Measurements from ENCODE around the gene MAP1LC3B.

MAP1LC3B gene

GRCh38 chr16:87391950-87392820 is at the start of gene MAP1LC3B:
TSS of gene MAP1LC3B (plus strand) at chr16:87392336. CDS start at chr16:87392428, 92 bp downstream.
- H3K36me3 ChIP-seq (ENCODE audit: control insufficient read depth, insufficient read depth, low read length) = no peaks in the 10 kb centered on the region
- TF ChIP-seq, protein P1, sequence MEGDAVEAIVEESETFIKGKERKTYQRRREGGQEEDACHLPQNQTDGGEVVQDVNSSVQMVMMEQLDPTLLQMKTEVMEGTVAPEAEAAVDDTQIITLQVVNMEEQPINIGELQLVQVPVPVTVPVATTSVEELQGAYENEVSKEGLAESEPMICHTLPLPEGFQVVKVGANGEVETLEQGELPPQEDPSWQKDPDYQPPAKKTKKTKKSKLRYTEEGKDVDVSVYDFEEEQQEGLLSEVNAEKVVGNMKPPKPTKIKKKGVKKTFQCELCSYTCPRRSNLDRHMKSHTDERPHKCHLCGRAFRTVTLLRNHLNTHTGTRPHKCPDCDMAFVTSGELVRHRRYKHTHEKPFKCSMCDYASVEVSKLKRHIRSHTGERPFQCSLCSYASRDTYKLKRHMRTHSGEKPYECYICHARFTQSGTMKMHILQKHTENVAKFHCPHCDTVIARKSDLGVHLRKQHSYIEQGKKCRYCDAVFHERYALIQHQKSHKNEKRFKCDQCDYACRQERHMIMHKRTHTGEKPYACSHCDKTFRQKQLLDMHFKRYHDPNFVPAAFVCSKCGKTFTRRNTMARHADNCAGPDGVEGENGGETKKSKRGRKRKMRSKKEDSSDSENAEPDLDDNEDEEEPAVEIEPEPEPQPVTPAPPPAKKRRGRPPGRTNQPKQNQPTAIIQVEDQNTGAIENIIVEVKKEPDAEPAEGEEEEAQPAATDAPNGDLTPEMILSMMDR (IDR thresholded peaks at IDR 0.05; ENCODE audit: insufficient read depth, low read length, poor library complexity, severe bottlenecking) = no peak
- no peaks in the 10 kb centered on the region for H3K27me3 ChIP-seq (replicated peaks; ENCODE audit: control insufficient read depth, insufficient read depth, low read length)
- peak within 1 kb of the TSS; percentile 80 for H3K4me3 ChIP-seq (replicated peaks; ENCODE audit: low read depth, low read length)
- DNase-seq (ENCODE audit: extremely low read depth, insufficient read length) = peak; percentile 99

DNA sequence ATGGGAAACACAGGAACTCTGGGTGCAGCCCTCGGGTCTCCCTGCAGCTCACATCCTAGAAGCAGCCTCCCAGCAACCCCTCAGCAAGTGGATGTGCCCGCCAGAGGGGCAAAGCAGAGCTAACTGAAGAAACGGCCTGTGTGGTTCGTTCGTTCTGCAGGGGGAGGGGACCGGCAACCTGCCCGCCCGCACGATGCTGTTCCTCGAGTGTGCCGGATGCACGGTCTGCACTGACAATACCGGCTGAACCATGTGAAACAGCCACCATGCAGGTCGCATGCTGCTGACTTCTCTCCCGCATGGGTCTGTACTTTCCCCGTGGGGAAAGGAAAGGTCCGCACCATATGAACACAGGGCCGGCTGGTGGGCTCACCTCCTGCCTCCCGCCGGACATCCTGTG is 49.6 kb upstream of the MAP1LC3B start:
- no peak for DNase-seq (ENCODE audit: extremely low read depth, insufficient read length)
- TF ChIP-seq, protein P1 (IDR thresholded peaks at IDR 0.05; ENCODE audit: insufficient read depth, low read length, poor library complexity, severe bottlenecking) = no peak
- peaks cover 23% of the 10 kb centered on the region for H3K36me3 ChIP-seq (ENCODE audit: control insufficient read depth, insufficient read depth, low read length)
- H3K27me3 ChIP-seq (replicated peaks; ENCODE audit: control insufficient read depth, insufficient read depth, low read length) = no peaks in the 10 kb centered on the region
- H3K4me3 ChIP-seq (replicated peaks; ENCODE audit: low read depth, low read length) = no peak overlapping the region

DNA sequence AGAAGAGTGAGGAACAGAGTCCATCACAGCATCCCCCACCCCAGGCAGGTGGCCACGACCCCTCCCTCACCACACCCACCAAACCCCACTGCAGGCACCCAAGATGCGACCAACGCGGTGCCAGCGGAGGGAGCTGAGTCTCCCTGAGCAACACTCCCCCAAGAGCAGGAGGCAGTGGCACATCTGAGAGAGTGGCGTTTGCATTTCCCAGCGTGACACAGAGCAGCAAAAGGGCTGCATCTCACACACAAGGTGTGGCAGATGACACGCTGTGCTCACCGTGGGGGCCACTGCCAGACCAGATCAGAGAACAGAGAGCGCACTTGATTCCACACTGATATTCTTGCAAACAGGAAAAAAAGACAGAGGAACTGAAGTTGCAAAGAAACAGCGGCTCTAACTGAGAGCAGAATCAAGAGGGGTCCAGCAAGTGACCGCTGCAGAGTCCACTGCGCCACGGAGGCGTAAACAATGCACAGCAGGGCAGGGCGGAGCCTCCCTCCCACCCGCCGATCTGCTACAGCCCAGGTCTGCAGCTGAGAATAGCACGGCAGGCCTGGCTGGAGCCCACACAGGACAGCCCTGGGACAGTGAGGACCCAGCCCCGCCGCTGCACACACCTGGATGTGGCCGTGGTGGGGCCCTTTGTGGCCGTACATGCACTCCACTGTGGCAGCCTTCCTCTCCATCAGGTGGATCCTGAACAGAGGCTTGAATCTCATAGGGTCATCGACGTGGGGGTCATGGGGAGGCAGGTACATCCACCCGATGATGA is 49.0 kb upstream of the MAP1LC3B start:
- DNase-seq (ENCODE audit: extremely low read depth, insufficient read length) = no peak
- H3K36me3 ChIP-seq (ENCODE audit: control insufficient read depth, insufficient read depth, low read length) = peaks cover 23% of the 10 kb centered on the region

GRCh38 chr16:87343753-87344050 is 48.4 kb upstream of the MAP1LC3B start:
- H3K27me3 ChIP-seq (replicated peaks; ENCODE audit: control insufficient read depth, insufficient read depth, low read length) = no peaks in the 10 kb centered on the region
- DNase-seq (ENCODE audit: extremely low read depth, insufficient read length) = no peak
- no peak overlapping the region for H3K4me3 ChIP-seq (replicated peaks; ENCODE audit: low read depth, low read length)
- H3K36me3 ChIP-seq (ENCODE audit: control insufficient read depth, insufficient read depth, low read length) = peaks cover 23% of the 10 kb centered on the region
- TF ChIP-seq, protein P1 (IDR thresholded peaks at IDR 0.05; ENCODE audit: insufficient read depth, low read length, poor library complexity, severe bottlenecking) = no peak

More for the DNA sequence above, 49.0 kb upstream of the MAP1LC3B start:
- H3K4me3 ChIP-seq (replicated peaks; ENCODE audit: low read depth, low read length) = no peak overlapping the region
- no peaks in the 10 kb centered on the region for H3K27me3 ChIP-seq (replicated peaks; ENCODE audit: control insufficient read depth, insufficient read depth, low read length)
- TF ChIP-seq, protein P1 (IDR thresholded peaks at IDR 0.05; ENCODE audit: insufficient read depth, low read length, poor library complexity, severe bottlenecking) = no peak

- Histone ChIP-seq H3K4me3 (replicated peaks; ENCODE audit: low read depth, low read length) (no peak overlapping the region), H3K36me3 (ENCODE audit: control insufficient read depth, insufficient read depth, low read length) (peaks cover 20% of the 10 kb centered on the region), H3K27me3 (replicated peaks; ENCODE audit: control insufficient read depth, insufficient read depth, low read length) (no peaks in the 10 kb centered on the region)
- DNase-seq (ENCODE audit: extremely low read depth, insufficient read length) = no peak
- TF ChIP-seq, protein P1 (IDR thresholded peaks at IDR 0.05; ENCODE audit: insufficient read depth, low read length, poor library complexity, severe bottlenecking) = no peak
Measured at GRCh38 chr16:87344165-87344930, 47.8 kb upstream of the MAP1LC3B start.

Data from GM06990 (cell line).